Right kidney (tissue), 1 donor: ENCODE data around the gene GRK2.
"Not testable (repeated sequence)": the region's sequence is repeated elsewhere in the genome, so short reads cannot be mapped to it uniquely, and the experiment has no call there.

ENCODE experiments used
- DNase-seq: peaks from one replicate; pipeline ENCODE4 v3.0.0-alpha.2; 2016

The GRK2 gene

DNA sequence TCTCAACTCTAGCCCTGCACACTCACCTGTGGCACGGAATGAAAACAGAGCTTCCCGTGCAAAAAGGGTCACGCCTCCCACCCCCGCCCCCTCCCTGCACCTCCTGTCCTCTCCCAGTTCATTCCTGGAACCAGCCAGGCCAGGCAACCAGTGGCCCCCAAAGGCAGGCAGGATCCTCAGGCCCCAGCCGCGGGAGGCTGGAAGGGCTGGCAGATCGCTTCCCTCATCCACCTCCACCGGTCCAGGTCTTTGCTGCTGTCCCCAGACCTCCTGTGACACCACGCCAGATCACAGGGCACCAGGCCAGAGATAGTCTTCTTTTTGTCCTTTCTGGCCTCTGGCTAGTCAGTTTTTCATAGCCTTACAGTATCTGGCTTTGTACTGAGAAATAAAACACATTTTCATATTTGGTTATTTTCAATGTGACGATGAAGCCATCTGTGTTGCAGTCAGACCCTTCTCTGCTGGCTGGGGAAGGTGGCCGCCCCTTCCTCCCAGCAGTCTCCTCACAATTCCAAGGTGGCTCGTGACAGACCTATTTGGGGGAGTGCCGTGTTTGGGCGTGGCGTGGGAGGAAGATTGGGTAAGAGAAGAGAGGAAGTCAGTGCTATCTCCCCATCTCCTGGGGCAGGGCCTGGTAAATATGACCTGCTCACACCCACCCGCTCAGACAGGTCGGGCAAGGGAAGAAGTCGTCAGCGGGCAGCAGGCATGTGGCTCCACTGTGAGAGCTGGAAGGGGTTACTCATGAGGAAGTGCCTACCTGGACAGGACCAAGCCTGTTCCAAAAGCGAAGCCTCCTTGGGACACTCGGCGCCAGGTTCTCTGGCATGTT, 46.1 kb downstream of the GRK2 start:
- no peak for DNase-seq

DNA sequence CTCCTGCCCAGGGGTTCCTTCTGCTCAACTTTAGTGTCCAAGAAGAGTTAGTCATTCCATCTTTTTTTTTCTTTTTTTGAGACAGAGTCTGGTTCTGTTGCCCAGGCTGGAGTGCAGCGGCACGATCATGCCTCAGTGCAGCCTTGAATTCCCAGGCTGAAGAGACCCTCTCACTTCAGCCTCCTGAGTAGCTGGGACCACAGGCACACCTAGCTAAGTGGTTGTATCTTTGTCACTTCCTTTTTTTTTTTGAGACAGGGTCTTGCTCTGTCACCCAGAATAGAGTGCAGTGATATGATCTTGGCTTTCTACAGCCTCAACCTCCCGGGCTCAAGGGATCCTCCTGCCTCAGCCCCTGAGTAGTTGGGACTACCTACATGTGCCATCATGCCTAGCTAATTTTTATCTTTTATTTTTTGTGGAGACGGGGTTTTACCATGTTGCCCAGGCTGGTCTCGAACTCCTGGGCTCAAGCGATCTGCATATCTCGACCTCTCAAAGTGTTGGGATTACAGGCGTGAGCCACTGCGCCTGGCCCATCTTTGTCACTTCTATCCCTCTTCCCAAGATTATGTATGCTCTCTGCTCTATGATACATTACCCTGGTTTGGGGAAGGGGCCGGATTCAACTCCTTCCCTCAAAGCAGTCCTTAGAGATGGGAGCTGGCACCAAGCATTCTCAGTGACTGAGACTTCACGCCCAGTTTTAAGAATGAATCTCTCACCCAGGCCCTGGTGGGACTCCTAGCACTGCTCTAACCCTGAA, 47.0 kb downstream of the GRK2 start:
- DNase-seq = no peak

DNA sequence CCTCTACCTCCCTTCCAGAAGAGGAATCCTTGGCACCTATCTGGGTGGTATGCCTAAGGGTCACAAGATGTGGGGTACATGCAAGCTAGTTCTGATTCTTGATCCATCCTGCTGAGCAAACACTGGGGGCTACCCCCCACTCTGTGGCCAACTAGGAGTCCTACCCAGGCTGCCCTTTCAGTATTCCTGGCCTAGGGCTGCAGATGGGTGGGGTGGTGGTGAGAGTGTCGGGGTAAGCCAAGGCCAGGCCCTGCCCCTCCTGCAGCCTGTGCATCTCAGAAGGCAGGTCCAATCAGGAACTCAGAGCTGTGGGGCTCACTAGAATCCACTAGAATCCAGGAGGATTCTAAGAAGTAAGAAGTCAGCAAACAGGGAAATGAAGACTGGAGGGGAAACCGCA, 47.9 kb downstream of the GRK2 start:
- no peak for DNase-seq

DNA sequence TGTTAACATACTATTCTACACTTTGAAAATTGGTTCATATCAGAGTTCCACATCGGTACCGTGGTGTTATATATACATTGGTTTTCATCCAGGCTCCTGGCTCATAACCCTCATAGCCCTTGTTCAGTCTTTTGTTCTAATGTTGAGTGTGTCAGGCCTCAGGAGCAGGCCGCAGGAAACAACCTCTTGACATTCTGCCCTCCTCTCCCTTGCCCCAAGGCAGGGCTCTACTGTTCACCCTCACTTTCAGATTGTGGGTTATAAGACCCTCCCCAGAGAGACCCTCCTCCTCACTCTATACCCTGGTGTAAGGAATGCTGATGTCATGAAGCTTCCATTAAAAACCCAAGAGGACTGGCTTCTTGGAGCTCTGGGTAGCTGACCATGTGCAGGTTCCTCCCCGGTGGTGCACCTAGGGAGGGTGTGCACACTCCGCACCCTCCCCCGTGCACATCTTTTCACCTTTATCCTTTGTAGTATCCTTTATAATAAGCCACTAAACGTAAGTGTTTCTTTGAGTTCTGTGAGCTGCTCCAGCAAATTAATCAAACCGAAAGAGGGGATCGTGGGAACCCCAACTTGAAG, 49.1 kb downstream of the GRK2 start:
- DNase-seq = no peak

GRCh38 chr11:67316882-67317204, 50.6 kb downstream of the GRK2 start:
- DNase-seq = no peak

GRCh38 chr11:67317205-67317887, 51.1 kb downstream of the GRK2 start:
- peak; percentile 100 for DNase-seq

GRCh38 chr11:67317888-67318555, 51.7 kb downstream of the GRK2 start:
- DNase-seq = no peak

- not testable (repeated sequence) for DNase-seq
Observed at GRCh38 chr11:67318876-67319275, 52.6 kb downstream of the GRK2 start.

GRCh38 chr11:67320011-67320410, 53.7 kb downstream of the GRK2 start:
- no peak for DNase-seq

DNA sequence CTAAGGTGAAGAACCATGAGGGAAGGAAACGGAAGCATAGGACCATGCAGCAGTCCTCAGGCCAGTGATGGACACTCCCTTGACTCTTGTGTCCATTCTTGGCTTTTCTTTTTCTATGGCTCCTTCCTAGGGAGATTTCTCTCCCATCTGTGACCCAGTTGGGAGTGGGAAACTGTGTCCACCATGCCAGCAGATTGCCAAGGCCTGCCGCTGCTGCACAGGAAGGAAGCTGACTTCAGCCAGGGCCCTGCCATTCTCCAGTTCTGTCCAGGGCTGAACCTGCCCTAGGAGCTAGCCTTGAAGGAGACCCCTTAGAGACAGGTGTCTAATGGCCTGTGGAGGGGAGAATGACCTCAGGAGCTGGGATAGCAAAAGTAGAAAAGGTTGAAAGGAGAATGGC, 54.4 kb downstream of the GRK2 start:
- DNase-seq = no peak

GRCh38 chr11:67321313-67321871, 55.1 kb downstream of the GRK2 start:
- DNase-seq = no peak

DNA sequence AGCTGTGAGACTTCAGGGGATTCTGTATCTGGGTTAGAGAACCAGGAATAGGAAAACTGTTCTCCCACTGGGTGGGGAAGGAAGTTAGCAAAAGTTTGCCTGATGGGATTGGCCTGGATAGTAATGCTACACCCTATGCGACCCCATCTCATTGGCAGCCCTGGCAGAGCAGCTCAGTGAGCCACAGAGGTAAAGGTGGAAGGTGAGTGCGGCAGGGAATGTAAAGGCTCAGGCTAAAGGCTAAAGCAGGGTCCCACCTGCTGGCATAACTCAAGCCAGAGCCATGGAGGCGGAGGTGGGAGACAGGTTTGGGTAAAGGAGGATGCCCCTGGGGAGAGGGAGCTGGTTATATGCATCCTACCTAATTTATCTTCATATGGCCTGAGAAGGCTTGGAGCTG, 55.8 kb downstream of the GRK2 start:
- no peak for DNase-seq

DNA sequence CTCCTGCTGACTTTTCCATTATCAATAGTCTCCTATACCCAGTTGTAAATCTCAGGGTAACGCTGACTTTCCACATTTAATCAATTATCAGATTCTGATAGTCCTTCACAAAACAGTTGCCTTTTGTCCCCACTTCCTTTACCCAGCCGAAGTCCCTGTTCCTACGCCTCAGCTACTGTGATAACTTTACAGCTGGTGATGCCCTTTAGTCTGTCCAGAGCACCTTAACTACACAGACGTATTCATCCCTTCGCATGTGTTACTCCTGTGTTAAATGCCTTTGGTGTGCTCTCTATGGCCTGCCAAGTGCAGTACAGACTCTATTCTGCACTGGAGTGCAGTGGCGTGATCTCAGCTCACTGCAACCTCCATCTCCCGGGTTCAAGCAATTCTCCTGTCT, 57.3 kb downstream of the GRK2 start:
- no peak for DNase-seq

- no peak for DNase-seq
Observed at GRCh38 chr11:67332081-67332691, 65.9 kb downstream of the GRK2 start.
